Measurements from ENCODE around the gene FGD6.

DNA sequence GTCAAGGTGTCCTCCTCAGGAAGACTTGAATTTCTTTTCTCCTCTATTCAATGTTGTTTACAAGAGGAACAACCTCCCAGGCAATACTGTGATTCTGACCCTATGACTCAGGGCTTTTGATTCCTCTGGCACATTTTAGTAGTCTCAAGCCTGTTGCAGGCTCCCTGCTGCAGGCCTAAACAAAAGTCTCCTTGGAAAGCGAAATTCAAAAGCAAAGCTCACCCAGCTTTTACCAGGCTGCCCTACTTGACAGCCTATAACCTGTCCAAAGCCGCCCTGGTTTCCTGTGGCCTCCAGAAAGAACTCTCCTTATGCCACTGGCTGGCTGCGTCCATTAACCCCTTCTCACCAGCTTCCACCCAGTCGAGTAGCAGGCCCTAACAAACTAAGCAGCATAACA, 11.6 kb downstream of the FGD6 start:
- TF ChIP-seq, protein P1, sequence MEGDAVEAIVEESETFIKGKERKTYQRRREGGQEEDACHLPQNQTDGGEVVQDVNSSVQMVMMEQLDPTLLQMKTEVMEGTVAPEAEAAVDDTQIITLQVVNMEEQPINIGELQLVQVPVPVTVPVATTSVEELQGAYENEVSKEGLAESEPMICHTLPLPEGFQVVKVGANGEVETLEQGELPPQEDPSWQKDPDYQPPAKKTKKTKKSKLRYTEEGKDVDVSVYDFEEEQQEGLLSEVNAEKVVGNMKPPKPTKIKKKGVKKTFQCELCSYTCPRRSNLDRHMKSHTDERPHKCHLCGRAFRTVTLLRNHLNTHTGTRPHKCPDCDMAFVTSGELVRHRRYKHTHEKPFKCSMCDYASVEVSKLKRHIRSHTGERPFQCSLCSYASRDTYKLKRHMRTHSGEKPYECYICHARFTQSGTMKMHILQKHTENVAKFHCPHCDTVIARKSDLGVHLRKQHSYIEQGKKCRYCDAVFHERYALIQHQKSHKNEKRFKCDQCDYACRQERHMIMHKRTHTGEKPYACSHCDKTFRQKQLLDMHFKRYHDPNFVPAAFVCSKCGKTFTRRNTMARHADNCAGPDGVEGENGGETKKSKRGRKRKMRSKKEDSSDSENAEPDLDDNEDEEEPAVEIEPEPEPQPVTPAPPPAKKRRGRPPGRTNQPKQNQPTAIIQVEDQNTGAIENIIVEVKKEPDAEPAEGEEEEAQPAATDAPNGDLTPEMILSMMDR (IDR thresholded peaks at IDR 0.05): no peak
- TF ChIP-seq EP300 (IDR thresholded peaks at IDR 0.05; ENCODE audit: low read depth) (no peak), POLR2A (IDR thresholded peaks at IDR 0.05) (no peak)

All from transverse colon (tissue), 3 donors.